HEK293 (cell line): Measurements from ENCODE around the gene RERGL.

ENCODE experiments used
- KLF1 ChIP-seq: fragments of 450-650 bp; formaldehyde crosslinking; IDR thresholded peaks from 2 replicates; pipeline ENCODE4 v1.5.1; 2016; ENCODE audit warnings: missing biosample characterization, missing genetic modification characterization
- ZBTB7A ChIP-seq: fragments of 450-650 bp; formaldehyde crosslinking; IDR thresholded peaks from 2 replicates; pipeline ENCODE4 v1.5.1; 2016; ENCODE audit warnings: low read depth, missing biosample characterization, missing genetic modification characterization
- ZNF121 ChIP-seq: fragments of 450-650 bp; formaldehyde crosslinking; IDR thresholded peaks from 2 replicates; pipeline ENCODE4 v1.5.1; 2016; ENCODE audit warnings: missing biosample characterization, missing genetic modification characterization
- ZNF133 ChIP-seq: fragments of 450-650 bp; formaldehyde crosslinking; IDR thresholded peaks from 2 replicates; pipeline ENCODE4 v1.5.1; 2016; ENCODE audit warnings: missing biosample characterization, missing genetic modification characterization
- ZNF391 ChIP-seq: fragments of 450-650 bp; formaldehyde crosslinking; IDR thresholded peaks from 2 replicates; pipeline ENCODE4 v1.5.1; 2016; ENCODE audit warnings: low read depth, missing biosample characterization, missing genetic modification characterization, borderline replicate concordance
- ZNF548 ChIP-seq: fragments of 450-650 bp; formaldehyde crosslinking; IDR thresholded peaks from 2 replicates; pipeline ENCODE4 v1.5.1; 2016; ENCODE audit warnings: missing biosample characterization, missing genetic modification characterization
- ZNF76 ChIP-seq: fragments of 450-650 bp; formaldehyde crosslinking; IDR thresholded peaks from 2 replicates; pipeline ENCODE4; 2016; ENCODE audit warnings: low read depth, missing biosample characterization, missing genetic modification characterization, borderline replicate concordance
- ZNF768 ChIP-seq: fragments of 450-650 bp; formaldehyde crosslinking; IDR thresholded peaks from 2 replicates; pipeline ENCODE4 v1.5.1; 2018; ENCODE audit warnings: missing biosample characterization, mild to moderate bottlenecking, missing genetic modification characterization
- ZSCAN30 ChIP-seq: fragments of 450-650 bp; IDR thresholded peaks from 2 replicates; pipeline ENCODE4 v1.5.1; 2018; ENCODE audit warnings: missing biosample characterization, mild to moderate bottlenecking, missing genetic modification characterization, moderate library complexity
- TF ChIP-seq, protein P1 (sequence below): fragments of 450-650 bp; formaldehyde crosslinking; IDR thresholded peaks from 2 replicates; pipeline ENCODE4 v1.5.1; 2016; ENCODE audit warnings: missing biosample characterization, missing genetic modification characterization
- TF ChIP-seq, protein P2 (sequence below): fragments of 450-650 bp; formaldehyde crosslinking; conservative IDR thresholded peaks from 2 replicates; pipeline ENCODE4 v1.5.1; 2016; ENCODE audit warnings: low read depth, missing biosample characterization, missing genetic modification characterization
- TF ChIP-seq, protein P3 (sequence below): fragments of 450-650 bp; formaldehyde crosslinking; IDR thresholded peaks from 2 replicates; pipeline ENCODE4 v1.5.1; 2016; ENCODE audit warnings: missing biosample characterization, missing genetic modification characterization
- TF ChIP-seq, protein P4 (sequence below): fragments of 450-650 bp; formaldehyde crosslinking; IDR thresholded peaks from 2 replicates; pipeline ENCODE4 v1.5.1; 2016; ENCODE audit warnings: missing biosample characterization, missing genetic modification characterization, borderline replicate concordance
- TF ChIP-seq, protein P5 (sequence below): fragments of 450-650 bp; formaldehyde crosslinking; IDR thresholded peaks from 2 replicates; pipeline ENCODE4 v1.5.1; 2017; ENCODE audit warnings: missing biosample characterization, missing genetic modification characterization

DNA sequence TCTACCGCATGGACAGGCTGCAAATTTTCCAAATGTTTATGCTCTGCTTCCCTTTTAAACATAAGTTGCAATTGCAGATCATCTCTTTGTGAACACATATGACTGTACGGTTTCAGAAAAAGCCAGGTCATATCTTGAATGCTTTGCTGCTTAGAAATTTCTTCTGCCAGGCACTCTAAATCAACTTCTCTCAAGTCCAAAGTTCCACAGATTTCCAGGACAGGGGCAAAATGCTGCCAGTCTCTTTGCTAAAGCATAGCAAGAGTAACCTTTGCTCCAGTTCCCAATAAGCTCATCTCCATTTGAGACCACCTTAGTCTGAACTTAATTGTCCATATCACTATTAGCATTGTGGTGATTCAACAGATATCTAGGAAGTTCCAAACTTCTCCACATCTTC lies 13.6 kb upstream of the RERGL start:
- no peak for TF ChIP-seq ZNF548 (tag by site-specific recombination)
- TF ChIP-seq, protein P1, sequence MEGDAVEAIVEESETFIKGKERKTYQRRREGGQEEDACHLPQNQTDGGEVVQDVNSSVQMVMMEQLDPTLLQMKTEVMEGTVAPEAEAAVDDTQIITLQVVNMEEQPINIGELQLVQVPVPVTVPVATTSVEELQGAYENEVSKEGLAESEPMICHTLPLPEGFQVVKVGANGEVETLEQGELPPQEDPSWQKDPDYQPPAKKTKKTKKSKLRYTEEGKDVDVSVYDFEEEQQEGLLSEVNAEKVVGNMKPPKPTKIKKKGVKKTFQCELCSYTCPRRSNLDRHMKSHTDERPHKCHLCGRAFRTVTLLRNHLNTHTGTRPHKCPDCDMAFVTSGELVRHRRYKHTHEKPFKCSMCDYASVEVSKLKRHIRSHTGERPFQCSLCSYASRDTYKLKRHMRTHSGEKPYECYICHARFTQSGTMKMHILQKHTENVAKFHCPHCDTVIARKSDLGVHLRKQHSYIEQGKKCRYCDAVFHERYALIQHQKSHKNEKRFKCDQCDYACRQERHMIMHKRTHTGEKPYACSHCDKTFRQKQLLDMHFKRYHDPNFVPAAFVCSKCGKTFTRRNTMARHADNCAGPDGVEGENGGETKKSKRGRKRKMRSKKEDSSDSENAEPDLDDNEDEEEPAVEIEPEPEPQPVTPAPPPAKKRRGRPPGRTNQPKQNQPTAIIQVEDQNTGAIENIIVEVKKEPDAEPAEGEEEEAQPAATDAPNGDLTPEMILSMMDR (tag by site-specific recombination), result no peak
- TF ChIP-seq ZBTB7A, result no peak
- TF ChIP-seq, protein P2, sequence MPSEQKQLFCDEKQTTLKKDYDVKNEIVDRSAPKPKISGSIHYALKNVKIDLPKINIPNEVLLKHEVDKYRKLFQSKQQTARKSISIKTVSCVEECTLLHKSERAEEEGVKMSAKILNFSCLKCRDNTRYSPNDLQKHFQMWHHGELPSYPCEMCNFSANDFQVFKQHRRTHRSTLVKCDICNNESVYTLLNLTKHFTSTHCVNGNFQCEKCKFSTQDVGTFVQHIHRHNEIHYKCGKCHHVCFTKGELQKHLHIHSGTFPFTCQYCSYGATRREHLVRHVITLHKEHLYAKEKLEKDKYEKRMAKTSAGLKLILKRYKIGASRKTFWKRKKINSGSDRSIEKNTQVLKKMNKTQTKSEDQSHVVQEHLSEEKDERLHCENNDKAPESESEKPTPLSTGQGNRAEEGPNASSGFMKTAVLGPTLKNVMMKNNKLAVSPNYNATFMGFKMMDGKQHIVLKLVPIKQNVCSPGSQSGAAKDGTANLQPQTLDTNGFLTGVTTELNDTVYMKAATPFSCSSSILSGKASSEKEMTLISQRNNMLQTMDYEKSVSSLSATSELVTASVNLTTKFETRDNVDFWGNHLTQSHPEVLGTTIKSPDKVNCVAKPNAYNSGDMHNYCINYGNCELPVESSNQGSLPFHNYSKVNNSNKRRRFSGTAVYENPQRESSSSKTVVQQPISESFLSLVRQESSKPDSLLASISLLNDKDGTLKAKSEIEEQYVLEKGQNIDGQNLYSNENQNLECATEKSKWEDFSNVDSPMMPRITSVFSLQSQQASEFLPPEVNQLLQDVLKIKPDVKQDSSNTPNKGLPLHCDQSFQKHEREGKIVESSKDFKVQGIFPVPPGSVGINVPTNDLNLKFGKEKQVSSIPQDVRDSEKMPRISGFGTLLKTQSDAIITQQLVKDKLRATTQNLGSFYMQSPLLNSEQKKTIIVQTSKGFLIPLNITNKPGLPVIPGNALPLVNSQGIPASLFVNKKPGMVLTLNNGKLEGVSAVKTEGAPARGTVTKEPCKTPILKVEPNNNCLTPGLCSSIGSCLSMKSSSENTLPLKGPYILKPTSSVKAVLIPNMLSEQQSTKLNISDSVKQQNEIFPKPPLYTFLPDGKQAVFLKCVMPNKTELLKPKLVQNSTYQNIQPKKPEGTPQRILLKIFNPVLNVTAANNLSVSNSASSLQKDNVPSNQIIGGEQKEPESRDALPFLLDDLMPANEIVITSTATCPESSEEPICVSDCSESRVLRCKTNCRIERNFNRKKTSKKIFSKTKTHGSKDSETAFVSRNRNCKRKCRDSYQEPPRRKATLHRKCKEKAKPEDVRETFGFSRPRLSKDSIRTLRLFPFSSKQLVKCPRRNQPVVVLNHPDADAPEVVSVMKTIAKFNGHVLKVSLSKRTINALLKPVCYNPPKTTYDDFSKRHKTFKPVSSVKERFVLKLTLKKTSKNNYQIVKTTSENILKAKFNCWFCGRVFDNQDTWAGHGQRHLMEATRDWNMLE, result no peak
- no peak for TF ChIP-seq ZNF768 (tag by site-specific recombination)
- no peak for TF ChIP-seq ZNF133 (tag by site-specific recombination)
- TF ChIP-seq, protein P3, sequence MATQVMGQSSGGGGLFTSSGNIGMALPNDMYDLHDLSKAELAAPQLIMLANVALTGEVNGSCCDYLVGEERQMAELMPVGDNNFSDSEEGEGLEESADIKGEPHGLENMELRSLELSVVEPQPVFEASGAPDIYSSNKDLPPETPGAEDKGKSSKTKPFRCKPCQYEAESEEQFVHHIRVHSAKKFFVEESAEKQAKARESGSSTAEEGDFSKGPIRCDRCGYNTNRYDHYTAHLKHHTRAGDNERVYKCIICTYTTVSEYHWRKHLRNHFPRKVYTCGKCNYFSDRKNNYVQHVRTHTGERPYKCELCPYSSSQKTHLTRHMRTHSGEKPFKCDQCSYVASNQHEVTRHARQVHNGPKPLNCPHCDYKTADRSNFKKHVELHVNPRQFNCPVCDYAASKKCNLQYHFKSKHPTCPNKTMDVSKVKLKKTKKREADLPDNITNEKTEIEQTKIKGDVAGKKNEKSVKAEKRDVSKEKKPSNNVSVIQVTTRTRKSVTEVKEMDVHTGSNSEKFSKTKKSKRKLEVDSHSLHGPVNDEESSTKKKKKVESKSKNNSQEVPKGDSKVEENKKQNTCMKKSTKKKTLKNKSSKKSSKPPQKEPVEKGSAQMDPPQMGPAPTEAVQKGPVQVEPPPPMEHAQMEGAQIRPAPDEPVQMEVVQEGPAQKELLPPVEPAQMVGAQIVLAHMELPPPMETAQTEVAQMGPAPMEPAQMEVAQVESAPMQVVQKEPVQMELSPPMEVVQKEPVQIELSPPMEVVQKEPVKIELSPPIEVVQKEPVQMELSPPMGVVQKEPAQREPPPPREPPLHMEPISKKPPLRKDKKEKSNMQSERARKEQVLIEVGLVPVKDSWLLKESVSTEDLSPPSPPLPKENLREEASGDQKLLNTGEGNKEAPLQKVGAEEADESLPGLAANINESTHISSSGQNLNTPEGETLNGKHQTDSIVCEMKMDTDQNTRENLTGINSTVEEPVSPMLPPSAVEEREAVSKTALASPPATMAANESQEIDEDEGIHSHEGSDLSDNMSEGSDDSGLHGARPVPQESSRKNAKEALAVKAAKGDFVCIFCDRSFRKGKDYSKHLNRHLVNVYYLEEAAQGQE (tag by site-specific recombination), result no peak
- TF ChIP-seq, protein P4, sequence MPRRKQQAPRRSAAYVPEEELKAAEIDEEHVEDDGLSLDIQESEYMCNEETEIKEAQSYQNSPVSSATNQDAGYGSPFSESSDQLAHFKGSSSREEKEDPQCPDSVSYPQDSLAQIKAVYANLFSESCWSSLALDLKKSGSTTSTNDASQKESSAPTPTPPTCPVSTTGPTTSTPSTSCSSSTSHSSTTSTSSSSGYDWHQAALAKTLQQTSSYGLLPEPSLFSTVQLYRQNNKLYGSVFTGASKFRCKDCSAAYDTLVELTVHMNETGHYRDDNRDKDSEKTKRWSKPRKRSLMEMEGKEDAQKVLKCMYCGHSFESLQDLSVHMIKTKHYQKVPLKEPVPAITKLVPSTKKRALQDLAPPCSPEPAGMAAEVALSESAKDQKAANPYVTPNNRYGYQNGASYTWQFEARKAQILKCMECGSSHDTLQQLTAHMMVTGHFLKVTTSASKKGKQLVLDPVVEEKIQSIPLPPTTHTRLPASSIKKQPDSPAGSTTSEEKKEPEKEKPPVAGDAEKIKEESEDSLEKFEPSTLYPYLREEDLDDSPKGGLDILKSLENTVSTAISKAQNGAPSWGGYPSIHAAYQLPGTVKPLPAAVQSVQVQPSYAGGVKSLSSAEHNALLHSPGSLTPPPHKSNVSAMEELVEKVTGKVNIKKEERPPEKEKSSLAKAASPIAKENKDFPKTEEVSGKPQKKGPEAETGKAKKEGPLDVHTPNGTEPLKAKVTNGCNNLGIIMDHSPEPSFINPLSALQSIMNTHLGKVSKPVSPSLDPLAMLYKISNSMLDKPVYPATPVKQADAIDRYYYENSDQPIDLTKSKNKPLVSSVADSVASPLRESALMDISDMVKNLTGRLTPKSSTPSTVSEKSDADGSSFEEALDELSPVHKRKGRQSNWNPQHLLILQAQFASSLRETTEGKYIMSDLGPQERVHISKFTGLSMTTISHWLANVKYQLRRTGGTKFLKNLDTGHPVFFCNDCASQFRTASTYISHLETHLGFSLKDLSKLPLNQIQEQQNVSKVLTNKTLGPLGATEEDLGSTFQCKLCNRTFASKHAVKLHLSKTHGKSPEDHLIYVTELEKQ, result no peak
- TF ChIP-seq ZNF76 (tag by site-specific recombination), result no peak
- no peak for TF ChIP-seq KLF1 (tag by site-specific recombination)
- no peak for TF ChIP-seq ZSCAN30 (tag by site-specific recombination)
- TF ChIP-seq ZNF391, result no peak
- TF ChIP-seq, protein P5, sequence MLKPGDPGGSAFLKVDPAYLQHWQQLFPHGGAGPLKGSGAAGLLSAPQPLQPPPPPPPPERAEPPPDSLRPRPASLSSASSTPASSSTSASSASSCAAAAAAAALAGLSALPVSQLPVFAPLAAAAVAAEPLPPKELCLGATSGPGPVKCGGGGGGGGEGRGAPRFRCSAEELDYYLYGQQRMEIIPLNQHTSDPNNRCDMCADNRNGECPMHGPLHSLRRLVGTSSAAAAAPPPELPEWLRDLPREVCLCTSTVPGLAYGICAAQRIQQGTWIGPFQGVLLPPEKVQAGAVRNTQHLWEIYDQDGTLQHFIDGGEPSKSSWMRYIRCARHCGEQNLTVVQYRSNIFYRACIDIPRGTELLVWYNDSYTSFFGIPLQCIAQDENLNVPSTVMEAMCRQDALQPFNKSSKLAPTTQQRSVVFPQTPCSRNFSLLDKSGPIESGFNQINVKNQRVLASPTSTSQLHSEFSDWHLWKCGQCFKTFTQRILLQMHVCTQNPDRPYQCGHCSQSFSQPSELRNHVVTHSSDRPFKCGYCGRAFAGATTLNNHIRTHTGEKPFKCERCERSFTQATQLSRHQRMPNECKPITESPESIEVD (tag by site-specific recombination), result no peak
- no peak for TF ChIP-seq ZNF121 (tag by site-specific recombination)
